Measurements from ENCODE around the gene TTC7B.

TTC7B gene

DNA sequence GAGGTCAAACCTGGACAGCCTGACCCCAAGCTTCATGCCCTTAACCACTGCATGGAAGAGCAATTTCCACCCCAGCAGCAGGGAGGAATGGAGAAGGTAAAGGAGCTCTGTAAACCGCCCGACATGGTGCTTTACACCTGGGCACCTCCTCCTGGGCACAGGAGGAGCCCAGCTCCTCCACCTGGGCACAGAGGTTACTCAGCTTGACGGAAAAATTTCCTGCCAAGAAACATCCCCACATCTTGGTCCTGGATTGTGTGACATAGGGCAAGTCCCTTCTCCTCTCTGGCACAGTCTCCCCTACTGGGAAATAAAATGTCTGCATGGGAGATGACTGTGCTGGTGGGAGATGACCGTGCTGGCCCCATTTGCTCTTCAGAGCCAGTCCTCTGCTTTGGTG lies 40.8 kb downstream of the TTC7B start:
- Histone ChIP-seq H3K9me2 (replicated peaks; ENCODE audit: insufficient read depth, low read length) (no peaks in the 10 kb centered on the region), H3K4me2 (ENCODE audit: low read depth, low read length, poor library complexity, severe bottlenecking) (no peak overlapping the region), H3K9me3 (ENCODE audit: insufficient read depth, low read length) (no peaks in the 10 kb centered on the region), H3K36me3 (ENCODE audit: low read length) (no peaks in the 10 kb centered on the region), H4K20me1 (ENCODE audit: low read depth, low read length) (no peaks in the 10 kb centered on the region), H3K4me3 (ENCODE audit: insufficient read depth, low read length, poor library complexity, severe bottlenecking) (no peak overlapping the region), H3K27me3 (ENCODE audit: low read length) (no peaks in the 10 kb centered on the region), H2AFZ (ENCODE audit: low read depth, low read length, severe bottlenecking) (no peak overlapping the region), H3K9ac (ENCODE audit: low read length) (no peak overlapping the region), H3K79me2 (ENCODE audit: insufficient read depth, low read length) (no peaks in the 10 kb centered on the region), H3K27ac (ENCODE audit: low read depth, low read length) (no peak overlapping the region), H3F3A (ENCODE audit: insufficient read depth) (no peaks in the 10 kb centered on the region)
- TF ChIP-seq EZH2phosphoT487 (conservative IDR thresholded peaks at IDR 0.05; ENCODE audit: low read length): no peak
- TF ChIP-seq, protein P1, sequence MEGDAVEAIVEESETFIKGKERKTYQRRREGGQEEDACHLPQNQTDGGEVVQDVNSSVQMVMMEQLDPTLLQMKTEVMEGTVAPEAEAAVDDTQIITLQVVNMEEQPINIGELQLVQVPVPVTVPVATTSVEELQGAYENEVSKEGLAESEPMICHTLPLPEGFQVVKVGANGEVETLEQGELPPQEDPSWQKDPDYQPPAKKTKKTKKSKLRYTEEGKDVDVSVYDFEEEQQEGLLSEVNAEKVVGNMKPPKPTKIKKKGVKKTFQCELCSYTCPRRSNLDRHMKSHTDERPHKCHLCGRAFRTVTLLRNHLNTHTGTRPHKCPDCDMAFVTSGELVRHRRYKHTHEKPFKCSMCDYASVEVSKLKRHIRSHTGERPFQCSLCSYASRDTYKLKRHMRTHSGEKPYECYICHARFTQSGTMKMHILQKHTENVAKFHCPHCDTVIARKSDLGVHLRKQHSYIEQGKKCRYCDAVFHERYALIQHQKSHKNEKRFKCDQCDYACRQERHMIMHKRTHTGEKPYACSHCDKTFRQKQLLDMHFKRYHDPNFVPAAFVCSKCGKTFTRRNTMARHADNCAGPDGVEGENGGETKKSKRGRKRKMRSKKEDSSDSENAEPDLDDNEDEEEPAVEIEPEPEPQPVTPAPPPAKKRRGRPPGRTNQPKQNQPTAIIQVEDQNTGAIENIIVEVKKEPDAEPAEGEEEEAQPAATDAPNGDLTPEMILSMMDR (IDR thresholded peaks at IDR 0.05; ENCODE audit: insufficient read depth, low read length, poor library complexity, severe bottlenecking): no peak

DNA sequence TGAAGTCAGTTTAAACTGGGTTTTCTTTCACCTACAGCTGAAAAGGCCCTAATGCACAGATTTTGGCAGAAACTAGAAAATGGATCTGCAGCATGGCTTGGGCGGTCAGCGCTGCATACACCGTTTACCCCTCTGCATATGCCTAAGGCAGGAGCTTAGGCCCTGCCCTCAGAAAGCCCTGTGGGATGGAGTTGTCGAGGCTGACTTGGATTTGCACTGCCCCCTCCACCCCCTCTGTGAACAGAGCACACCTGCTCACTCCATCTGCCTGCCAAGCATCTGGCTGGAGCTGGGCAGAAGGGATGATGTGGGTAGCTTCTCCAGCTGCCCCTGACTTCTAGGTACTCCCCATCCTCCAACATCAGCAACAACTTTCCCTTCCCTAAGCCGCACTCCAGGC lies 41.9 kb downstream of the TTC7B start:
- Histone ChIP-seq H4K20me1 (ENCODE audit: low read depth, low read length) (no peaks in the 10 kb centered on the region), H3K9me2 (replicated peaks; ENCODE audit: insufficient read depth, low read length) (no peaks in the 10 kb centered on the region), H3K9ac (ENCODE audit: low read length) (no peak overlapping the region), H3K27ac (ENCODE audit: low read depth, low read length) (no peak overlapping the region), H3F3A (ENCODE audit: insufficient read depth) (no peaks in the 10 kb centered on the region), H2AFZ (ENCODE audit: low read depth, low read length, severe bottlenecking) (no peak overlapping the region), H3K4me2 (ENCODE audit: low read depth, low read length, poor library complexity, severe bottlenecking) (no peak overlapping the region), H3K27me3 (ENCODE audit: low read length) (no peaks in the 10 kb centered on the region), H3K4me3 (ENCODE audit: insufficient read depth, low read length, poor library complexity, severe bottlenecking) (no peak overlapping the region), H3K9me3 (ENCODE audit: insufficient read depth, low read length) (no peaks in the 10 kb centered on the region), H3K79me2 (ENCODE audit: insufficient read depth, low read length) (no peaks in the 10 kb centered on the region), H3K36me3 (ENCODE audit: low read length) (no peaks in the 10 kb centered on the region)
- TF ChIP-seq, protein P1 (IDR thresholded peaks at IDR 0.05; ENCODE audit: insufficient read depth, low read length, poor library complexity, severe bottlenecking): no peak
- TF ChIP-seq EZH2phosphoT487 (conservative IDR thresholded peaks at IDR 0.05; ENCODE audit: low read length): no peak

DNA sequence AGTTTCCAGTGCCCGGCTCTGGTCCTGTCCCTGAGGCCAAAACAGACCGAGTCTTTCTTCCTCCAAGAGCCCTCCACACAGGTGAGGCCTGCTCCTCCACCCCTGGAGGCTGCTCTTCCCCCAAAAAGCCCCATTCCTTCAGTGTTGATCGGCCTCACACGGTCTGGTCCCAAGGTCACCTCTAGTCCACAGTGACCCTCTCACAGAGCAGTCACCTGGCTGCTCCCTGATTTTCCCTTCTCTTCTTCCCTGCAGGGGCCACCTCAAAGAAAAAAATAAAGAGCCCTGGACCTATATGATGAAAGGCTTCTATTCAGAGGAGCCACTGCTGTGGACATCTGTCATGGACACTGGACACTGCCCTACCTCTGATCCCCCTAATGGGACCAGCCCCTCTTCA lies 42.5 kb downstream of the TTC7B start:
- no peaks in the 10 kb centered on the region for H3F3A ChIP-seq (ENCODE audit: insufficient read depth)

More for the DNA sequence above, 42.5 kb downstream of the TTC7B start:
- Histone ChIP-seq H3K27me3 (ENCODE audit: low read length) (no peaks in the 10 kb centered on the region), H3K4me3 (ENCODE audit: insufficient read depth, low read length, poor library complexity, severe bottlenecking) (no peak overlapping the region), H3K36me3 (ENCODE audit: low read length) (no peaks in the 10 kb centered on the region), H4K20me1 (ENCODE audit: low read depth, low read length) (no peaks in the 10 kb centered on the region), H3K9me3 (ENCODE audit: insufficient read depth, low read length) (no peaks in the 10 kb centered on the region), H3K79me2 (ENCODE audit: insufficient read depth, low read length) (no peaks in the 10 kb centered on the region), H3K4me2 (ENCODE audit: low read depth, low read length, poor library complexity, severe bottlenecking) (no peak overlapping the region), H2AFZ (ENCODE audit: low read depth, low read length, severe bottlenecking) (no peak overlapping the region), H3K9me2 (replicated peaks; ENCODE audit: insufficient read depth, low read length) (no peaks in the 10 kb centered on the region), H3K27ac (ENCODE audit: low read depth, low read length) (no peak overlapping the region), H3K9ac (ENCODE audit: low read length) (no peak overlapping the region)
- TF ChIP-seq, protein P1 (IDR thresholded peaks at IDR 0.05; ENCODE audit: insufficient read depth, low read length, poor library complexity, severe bottlenecking): no peak

Data from SU-DHL-6 (cell line).